ENCODE results near the gene HTT.

The HTT gene

GRCh38 chr4:3065551-3065950, 8.9 kb upstream of the HTT start:
- no peak for TF ChIP-seq CTCF (IDR thresholded peaks at IDR 0.05; ENCODE audit: insufficient read depth, low read depth, low read length, missing control alignments)
- no peak overlapping the region for H3K4me3 ChIP-seq (ENCODE audit: low read depth, low read length)
- no peak for DNase-seq (ENCODE audit: low read depth)

GRCh38 chr4:3066836-3067400, 7.6 kb upstream of the HTT start:
- no peak overlapping the region for H3K4me3 ChIP-seq (ENCODE audit: low read depth, low read length)
- no peak for TF ChIP-seq CTCF (IDR thresholded peaks at IDR 0.05; ENCODE audit: insufficient read depth, low read depth, low read length, missing control alignments)
- DNase-seq (ENCODE audit: low read depth) = no peak

GRCh38 chr4:3067473-3068001, 6.9 kb upstream of the HTT start:
- TF ChIP-seq CTCF (IDR thresholded peaks at IDR 0.05; ENCODE audit: insufficient read depth, low read depth, low read length, missing control alignments) = no peak
- DNase-seq (ENCODE audit: low read depth) = no peak

GRCh38 chr4:3069661-3070199, 4.8 kb upstream of the HTT start:
- DNase-seq (ENCODE audit: low read depth) = no peak
- H3K4me3 ChIP-seq (ENCODE audit: low read depth, low read length) = no peak overlapping the region
- TF ChIP-seq CTCF (IDR thresholded peaks at IDR 0.05; ENCODE audit: insufficient read depth, low read depth, low read length, missing control alignments) = no peak

More at GRCh38 chr4:3067473-3068001, 6.9 kb upstream of the HTT start:
- H3K4me3 ChIP-seq (ENCODE audit: low read depth, low read length) = no peak overlapping the region

GRCh38 chr4:3070709-3071500, 3.6 kb upstream of the HTT start:
- no peak for TF ChIP-seq CTCF (IDR thresholded peaks at IDR 0.05; ENCODE audit: insufficient read depth, low read depth, low read length, missing control alignments)
- DNase-seq (ENCODE audit: low read depth) = no peak
- no peak overlapping the region for H3K4me3 ChIP-seq (ENCODE audit: low read depth, low read length)

- TF ChIP-seq CTCF (IDR thresholded peaks at IDR 0.05; ENCODE audit: insufficient read depth, low read depth, low read length, missing control alignments) = no peak
- DNase-seq (ENCODE audit: low read depth) = no peak
- no peak overlapping the region for H3K4me3 ChIP-seq (ENCODE audit: low read depth, low read length)
These were observed 2.7 kb upstream of the HTT start for GRCh38 chr4:3071811-3072210.
